Astrocyte of the spinal cord (primary cell): Measurements from ENCODE around the gene MBOAT1.

ENCODE experiments used
- DNase-seq: peaks from one replicate; pipeline ENCODE4 v3.0.0; 2011; ENCODE audit warnings: low read depth, low spot score
- H3K4me3 ChIP-seq: 2 replicates; pipeline ENCODE4 v1.5.1; 2011; ENCODE audit warnings: low read depth, mild to moderate bottlenecking, low read length, moderate library complexity
- in situ Hi-C: cut with HindIII; loops from 2 replicates; pipeline ENCODE4 v1.10.0; 2017; ENCODE audit warnings: low sequenced_read_pairs
- TF ChIP-seq, protein P1 (sequence below): IDR thresholded peaks from 2 replicates; pipeline ENCODE4 v1.5.1; 2012; ENCODE audit warnings: low read depth, mild to moderate bottlenecking, low read length, inconsistent platforms

The MBOAT1 gene

DNA sequence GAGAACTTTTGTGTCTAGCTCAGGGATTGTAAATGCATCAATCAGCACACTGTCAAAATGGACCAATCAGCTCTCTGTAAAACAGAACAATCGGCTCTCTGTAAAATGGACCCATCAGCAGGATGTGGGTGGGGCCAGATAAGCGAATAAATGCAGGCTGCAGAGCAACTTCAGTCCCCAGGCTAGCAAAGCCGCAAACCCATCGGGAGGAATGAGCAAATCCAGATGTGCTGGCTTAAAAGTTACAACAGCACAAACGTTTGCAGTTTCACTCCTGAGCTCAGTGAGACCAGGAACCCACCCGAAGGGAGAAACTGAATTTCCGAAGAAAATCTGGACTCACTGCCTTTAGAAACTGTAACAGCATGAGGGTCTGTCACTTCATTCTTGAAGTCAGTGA is 21.9 kb upstream of the MBOAT1 start:
- in situ Hi-C loops = no loop called here
- H3K4me3 ChIP-seq = no peak overlapping the region
- TF ChIP-seq, protein P1, sequence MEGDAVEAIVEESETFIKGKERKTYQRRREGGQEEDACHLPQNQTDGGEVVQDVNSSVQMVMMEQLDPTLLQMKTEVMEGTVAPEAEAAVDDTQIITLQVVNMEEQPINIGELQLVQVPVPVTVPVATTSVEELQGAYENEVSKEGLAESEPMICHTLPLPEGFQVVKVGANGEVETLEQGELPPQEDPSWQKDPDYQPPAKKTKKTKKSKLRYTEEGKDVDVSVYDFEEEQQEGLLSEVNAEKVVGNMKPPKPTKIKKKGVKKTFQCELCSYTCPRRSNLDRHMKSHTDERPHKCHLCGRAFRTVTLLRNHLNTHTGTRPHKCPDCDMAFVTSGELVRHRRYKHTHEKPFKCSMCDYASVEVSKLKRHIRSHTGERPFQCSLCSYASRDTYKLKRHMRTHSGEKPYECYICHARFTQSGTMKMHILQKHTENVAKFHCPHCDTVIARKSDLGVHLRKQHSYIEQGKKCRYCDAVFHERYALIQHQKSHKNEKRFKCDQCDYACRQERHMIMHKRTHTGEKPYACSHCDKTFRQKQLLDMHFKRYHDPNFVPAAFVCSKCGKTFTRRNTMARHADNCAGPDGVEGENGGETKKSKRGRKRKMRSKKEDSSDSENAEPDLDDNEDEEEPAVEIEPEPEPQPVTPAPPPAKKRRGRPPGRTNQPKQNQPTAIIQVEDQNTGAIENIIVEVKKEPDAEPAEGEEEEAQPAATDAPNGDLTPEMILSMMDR = no peak
- no peak for DNase-seq

DNA sequence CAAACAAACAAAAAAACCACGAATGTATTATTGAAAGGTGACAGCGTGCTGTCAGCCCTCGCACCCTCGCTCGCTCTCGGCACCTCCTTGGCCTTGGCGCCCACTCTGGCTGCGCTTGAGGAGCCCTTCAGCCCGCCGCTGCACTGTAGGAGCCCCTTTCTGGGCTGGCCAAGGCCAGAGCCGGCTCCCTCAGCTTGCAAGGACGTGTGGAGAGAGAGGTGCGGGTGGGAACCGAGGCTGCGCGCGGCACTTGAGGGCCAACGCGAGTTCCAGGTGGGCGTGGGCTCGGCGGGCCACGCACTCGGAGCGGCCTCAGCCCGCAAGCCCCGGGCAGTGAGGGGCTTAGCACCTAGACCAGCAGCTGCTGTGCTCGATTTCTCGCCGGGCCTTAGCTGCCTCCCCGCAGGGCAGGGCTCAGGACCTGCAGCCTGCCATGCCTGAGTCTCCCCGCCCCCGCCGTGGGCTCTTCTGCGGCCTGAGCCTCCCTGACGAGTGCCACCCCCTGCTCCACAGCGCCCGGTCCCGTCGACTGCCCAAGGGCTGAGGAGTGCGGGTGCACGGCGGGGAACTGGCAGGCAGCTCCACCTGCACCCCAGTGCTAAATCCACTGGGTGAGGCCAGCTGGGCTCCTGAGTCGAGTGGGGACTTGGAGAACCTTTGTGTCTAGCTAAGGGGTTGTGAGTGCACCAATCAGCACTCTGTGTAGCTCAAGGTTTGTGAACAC is 20.9 kb upstream of the MBOAT1 start:
- DNase-seq = no peak
- no peak overlapping the region for H3K4me3 ChIP-seq
- TF ChIP-seq, protein P1 = no peak
- in situ Hi-C loops = no loop called here

DNA sequence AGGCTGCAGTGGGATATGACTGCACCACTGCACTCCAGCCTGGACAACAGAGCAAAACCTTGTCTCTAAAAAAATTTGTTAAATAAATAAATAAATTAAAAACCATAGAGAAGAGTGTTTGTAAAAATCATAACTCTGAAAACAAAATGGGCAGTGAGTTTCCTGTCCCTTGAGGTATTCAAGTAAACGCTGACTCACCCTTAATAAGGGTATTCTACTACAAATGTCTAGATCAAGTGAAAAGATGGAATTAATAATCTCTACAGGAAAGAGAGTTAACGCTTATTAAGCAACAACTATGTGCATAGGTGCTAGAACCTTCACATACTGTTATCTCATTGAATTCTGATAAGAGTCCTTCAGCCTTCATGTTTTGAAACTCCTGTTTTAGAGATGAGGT is 19.9 kb upstream of the MBOAT1 start:
- no peak overlapping the region for H3K4me3 ChIP-seq
- DNase-seq = no peak
- in situ Hi-C loops = no loop called here
- TF ChIP-seq, protein P1 = no peak

DNA sequence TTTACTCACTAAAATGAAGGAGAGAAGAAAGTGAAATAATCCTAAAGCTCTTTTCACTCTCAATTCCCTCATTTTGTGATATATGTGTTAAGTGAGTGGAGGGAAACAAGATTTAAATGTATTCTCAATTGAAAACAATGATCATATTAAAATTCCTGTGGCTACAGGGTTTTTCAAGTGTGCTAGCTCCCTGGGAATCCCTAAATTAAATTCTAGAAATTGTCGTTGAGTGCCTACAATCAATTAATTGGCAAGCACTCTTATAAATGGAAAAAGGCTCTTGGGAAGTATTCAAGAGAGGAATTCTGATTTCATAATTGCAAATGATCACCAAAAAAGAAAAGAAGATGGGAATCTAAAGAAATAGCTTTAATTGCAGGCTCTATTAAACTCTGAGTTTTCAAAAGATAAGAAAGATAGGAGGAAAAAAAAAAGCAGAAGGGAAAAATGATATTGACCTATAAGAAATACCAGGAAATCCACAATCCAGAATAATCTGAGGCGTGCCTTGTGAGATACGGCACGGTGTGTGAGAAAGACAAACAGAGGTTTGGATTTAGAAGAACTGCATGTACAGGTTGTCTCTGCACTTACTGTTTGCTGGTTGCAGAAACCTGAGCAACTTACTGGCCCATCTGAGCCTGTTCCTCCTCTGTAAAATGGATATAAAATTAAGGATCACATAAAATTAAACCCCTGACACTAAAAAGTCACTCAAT is 18.3 kb upstream of the MBOAT1 start:
- TF ChIP-seq, protein P1 = no peak
- DNase-seq = no peak
- no peak overlapping the region for H3K4me3 ChIP-seq
- in situ Hi-C loops = no loop called here

DNA sequence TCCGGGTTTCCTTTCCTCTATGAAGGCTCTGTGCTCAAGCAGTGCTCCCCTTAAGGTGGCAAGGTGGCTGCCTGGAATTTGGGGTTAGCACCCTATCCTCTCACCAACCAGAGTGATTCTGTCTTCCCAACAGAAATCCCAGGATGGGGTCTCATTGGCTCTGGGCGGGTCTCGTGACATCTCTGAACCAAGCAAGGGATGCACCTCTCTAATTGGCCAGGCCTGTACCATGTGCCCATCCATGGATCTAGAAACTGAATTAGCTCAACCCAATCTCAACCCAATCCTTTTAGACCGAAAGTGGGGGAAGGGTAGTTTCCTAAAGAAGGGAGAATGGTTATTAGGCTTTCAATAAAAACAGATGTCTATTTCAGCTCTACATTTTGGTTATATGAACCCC is 17.6 kb upstream of the MBOAT1 start:
- no peak for DNase-seq
- in situ Hi-C loops = no loop called here

DNA sequence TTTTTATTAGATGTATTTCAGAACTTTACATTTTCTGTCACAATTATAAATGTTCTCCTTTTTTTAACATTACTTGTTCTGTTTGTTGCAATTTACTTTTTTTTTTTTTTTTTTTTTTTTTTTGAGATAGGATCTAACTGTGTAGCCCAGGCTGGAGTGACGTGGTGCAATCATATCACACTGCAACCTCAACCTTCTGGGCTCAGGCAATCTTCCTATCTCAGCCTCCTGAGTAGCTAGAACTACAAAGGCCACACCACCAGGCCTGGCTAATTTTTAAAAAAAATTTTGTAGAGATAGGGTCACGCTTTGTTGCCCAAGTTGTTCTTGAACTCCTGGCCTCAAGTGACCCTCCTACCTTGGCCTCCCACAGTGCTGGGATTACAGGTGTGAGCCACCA is 15.1 kb upstream of the MBOAT1 start:
- no peak overlapping the region for H3K4me3 ChIP-seq
- in situ Hi-C loops = no loop called here
- TF ChIP-seq, protein P1 = no peak
- DNase-seq = no peak

More for the DNA sequence above, 17.6 kb upstream of the MBOAT1 start:
- TF ChIP-seq, protein P1 = no peak
- H3K4me3 ChIP-seq = no peak overlapping the region
